Stimulated activated CD4-positive, alpha-beta T cell treated with anti-CD3 and anti-CD28 coated beads, TNF-alpha, amount 100 ng/mL, for 4 hours (primary cell): ENCODE data around the gene NECAP2.
"Not testable (repeated sequence)": the region's sequence is repeated elsewhere in the genome, so short reads cannot be mapped to it uniquely, and the experiment has no call there.

Source experiments
- DNase-seq, 3 experiments: peaks; one replicate each; pipeline ENCODE4 v3.0.0-alpha.2; 2020; ENCODE audit warnings: low read depth in 3 of 3

The NECAP2 gene

DNA sequence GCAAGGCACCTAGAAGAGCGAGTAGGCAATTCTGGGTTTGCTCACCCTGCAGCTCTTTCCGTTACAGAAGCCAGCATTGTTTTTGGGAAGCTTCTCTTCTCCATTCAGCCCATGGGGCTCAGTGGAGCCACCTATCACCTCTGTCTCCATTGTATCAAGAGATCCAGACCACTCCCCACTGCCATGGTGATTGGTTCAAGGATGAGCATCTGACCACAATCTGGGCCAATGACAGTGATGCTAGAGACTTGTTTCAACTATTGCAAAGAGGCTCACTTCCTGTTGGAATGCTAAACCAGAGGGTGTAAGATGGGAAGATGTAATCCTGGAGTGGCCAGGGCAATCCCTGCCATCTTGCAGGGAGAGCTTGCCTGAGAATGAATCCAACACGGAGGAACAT, 9.9 kb upstream of the NECAP2 start:
- DNase-seq: no peak

DNA sequence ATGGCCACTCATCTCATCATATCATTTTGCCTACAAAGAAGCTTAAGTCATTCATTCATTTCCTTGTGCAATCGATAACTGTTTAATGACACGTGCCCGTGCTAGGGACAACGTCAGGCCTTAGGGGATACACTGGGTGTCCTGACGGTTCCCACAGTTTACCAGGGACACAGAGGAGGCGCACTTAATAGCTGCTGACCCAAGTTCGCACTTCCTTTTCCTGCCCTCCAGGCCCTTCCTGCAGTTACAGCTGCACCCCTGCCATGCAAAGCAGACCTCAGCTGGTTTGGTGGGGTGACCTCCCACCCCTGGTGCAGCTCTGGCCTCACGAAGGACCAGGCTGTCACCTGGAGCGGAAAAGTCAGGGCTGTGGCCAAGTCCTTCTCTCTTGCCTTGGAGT, 7.5 kb upstream of the NECAP2 start:
- DNase-seq: no peak

DNA sequence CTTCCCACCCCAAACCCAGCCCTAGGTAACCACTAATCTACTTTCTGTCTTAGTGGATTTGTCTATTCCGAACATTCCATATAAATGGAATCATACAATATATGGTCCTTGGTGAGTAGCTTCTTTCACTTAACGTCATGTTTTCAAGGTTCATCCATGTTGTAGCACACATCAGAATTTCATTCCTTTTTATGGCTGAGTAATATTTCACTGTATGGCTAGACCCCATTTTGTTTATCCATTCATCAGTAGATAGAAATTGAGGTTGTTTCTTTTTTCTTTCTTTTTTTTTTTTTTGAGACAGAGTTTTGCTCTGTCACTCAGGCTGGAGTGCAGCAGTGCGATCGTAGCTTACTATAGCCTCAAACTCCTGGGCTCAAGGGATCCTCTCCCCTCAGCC, 6.5 kb upstream of the NECAP2 start:
- DNase-seq: no peak

DNA sequence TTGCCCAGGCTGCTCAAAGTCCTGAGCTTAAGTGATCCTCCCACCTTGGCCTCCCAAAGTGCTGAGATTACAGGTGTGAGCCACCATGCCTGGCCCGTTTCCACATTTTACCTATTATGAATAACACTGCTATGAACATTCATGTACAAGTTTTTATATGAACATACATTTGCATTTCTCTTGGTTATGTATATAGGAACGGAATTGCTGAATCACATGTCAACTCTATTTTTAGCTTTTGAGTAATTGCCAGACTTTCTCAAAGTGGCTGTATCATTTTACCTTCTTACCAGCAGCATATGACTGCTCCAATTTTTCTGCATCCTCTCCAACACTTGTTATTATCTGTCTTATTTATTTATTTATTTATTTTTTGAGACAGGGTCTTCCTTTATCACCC, 6.0 kb upstream of the NECAP2 start:
- no peak for DNase-seq

DNA sequence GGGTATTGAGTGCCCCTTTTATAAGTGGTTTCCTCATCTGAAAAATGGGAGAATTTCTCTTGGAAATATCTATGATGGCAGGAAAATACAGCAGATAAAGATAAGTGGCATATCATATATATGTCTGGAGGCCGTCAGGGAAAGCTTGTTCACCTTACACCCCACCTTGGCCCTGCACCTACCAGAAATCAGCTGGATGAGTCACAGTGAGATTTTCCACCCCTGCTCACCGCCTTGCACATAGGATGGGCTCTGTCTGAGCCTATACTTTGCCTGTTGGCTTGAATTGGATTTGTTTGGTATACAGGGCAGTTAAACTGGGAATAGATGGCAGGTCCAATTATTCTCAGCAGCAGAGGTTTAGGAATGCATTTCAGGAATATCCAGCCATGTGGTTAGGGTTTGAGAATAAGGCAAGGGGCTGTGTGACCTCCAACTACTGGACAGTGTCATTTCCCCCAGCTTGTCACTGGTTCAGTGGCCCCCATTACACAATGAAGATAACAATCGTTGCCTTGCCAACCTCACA, 3.5 kb upstream of the NECAP2 start, which contains the start of gene SPATA21:
Gene SPATA21, minus strand, starts transcription at position 479 of the 529 bp plus-strand sequence. CDS start 6,053 bp downstream, outside the sequence.
- no peak for DNase-seq

DNA sequence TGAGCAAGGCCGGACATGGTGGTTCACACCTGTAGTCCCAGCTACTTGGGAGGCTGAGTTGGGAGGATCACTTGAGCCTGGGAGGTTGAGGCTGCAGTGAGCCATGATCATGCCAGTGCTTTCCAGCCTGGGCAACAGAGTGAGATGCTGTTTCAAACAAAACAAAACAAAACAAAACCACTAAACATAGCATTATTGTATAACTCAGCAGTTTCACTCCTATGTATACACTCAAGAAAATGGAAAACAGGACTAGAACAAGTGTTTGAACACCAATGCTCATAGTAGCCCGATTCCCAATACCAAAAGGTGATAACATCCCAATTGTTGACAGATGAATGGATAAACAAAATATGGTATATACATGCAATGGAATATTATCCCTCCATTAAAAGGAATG, 2.0 kb upstream of the NECAP2 start:
- no peak for DNase-seq

DNA sequence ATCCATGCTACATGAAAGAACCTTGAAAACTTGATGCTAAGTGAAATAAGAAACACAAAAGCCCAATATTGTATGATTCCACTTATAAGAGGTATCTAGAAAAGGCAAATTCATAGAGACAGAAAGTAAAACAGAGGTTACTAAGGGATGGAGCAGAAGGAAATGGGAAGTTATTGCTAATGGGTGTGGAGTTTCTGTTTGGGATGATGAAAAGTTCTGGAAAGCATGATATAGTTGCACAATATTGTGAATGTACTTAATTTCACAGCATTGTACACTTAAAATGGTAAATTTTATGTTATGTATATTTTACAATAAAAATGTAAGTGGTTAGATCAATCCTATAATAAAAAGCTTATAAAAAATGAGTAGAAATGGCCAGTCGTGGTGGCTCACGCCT, 1.6 kb upstream of the NECAP2 start:
- DNase-seq: no peak

DNA sequence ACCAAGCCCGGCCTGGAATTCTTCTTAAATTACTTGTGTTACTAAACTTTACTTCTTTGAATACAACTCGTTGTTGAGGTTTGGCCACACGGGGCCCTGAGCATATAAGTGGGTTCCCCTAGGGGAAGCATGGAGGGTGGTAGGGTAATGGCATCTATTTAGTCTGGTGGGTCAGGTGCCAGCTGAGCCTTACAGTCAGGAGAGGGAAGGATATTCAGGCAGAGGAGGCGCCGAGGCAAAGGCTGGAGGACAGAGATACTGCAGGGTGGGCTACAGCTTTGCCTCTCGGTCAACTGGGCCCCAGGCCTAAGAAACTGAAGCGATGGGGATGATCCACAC, 424 bp upstream of the NECAP2 start:
- no peak for DNase-seq

DNA sequence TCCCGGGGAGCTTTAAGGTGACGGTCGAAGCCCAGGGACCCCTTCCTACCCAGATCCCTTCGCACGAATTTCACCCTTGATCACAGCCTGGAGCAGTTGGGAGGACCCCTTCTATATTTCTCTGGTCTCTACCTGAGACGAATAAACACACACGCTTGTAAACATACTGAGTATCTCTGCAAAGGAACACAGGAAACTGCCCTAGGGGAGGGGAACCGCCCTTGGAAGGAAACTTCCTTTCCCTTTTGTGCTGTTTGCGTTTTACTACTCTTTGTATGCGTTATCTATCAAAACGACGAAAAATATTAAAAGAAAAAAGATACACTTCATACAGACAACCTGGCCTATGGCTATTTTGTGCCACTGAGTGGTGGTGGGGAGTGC, 750 bp downstream of the NECAP2 start:
- DNase-seq: no peak

DNA sequence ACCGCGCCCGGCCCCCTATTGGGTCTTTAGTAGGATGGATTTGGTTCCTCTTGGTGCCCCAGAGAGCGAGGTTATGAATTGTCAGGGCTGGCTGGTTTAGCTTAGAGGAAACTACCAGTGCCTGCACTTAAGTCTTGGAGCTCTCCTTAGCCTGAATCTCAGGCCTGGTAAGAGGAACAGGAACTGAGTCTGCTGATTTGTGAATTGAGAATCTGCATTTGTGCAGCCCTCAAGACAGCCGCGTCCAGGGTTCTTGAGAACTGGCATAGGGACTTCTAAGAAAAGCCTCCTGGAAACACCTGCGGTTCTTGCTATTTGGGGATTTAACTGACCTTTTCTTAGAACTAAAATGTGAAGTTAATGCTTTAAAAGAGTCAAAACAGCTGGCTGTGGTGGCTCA, 1.7 kb downstream of the NECAP2 start:
- DNase-seq: no peak

DNA sequence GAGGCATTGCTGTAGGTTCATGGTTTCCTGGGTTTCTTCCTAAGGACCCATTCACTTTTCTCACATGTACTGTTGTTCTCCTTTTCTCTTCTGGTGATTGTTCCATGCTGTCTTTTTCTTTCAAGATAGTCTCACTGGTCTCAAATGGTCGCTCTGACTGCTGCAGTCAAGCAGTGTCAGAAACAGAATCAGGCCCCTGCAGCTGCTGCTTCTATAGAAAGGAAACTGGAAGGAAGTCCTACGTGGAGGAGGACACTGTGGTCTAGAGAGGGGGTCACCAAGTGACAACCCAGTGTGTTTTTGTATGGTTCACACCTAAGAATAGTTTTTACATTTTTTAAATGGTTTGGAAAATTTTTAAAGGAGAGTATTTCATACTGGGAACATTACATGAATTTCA, 2.4 kb downstream of the NECAP2 start:
- DNase-seq: no peak

DNA sequence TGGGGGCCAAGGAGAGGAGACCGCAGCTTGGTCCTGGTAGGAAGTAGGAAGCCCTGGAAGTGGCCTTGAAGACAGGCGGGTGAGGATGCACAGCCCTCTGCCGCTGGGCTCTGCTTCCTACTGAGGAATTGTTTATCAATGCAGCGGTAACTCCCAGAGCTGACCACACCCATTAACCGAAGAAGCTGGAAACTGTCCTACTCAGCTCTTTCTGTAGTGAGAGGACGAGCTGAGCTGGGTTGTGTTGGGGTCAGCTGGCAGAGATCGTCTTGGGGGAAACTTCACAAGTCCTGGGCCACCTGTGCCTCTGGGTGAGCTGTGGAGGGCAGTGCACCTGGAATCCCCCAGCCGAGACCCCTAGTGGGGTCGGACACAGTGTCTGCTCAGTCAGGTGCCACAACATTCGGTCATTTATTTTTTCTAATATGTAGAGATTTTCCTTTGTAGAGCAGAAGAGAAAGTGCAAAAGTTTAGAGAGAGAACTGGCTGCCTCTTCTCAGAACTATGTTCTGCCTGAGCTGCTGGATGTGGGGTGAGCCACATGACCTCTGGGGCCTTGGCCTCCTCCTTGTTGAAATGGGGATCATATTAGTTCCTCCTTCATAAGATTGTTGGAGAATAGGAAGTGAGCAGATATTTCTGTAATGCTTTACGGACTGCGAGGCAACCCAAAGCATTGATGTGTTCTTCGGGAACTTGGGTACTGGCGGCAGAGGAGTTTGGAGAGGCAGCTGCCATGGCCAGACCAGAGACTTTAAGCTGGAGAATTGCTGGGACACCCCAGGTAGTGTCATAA, 3.6 kb downstream of the NECAP2 start:
- no peak for DNase-seq

DNA sequence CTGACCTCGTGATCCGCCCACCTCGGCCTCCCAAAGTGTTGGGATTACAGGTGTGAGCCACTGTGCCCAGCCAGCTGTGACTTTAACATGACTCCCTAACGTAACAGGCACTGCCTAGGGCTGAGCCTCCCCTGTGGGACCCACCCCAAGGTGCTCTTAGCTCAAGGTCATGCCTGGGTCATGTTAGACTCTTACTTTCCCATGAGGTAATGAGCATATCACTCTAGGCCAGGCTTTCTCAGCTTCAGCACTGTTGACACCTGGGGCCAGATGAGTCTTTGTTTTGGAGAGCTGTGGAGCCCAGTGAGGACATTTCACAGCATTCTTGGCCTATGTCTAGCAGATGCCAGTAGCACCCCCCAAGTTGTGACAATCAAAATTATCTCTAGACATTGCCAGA, 4.5 kb downstream of the NECAP2 start:
- no peak for DNase-seq

DNA sequence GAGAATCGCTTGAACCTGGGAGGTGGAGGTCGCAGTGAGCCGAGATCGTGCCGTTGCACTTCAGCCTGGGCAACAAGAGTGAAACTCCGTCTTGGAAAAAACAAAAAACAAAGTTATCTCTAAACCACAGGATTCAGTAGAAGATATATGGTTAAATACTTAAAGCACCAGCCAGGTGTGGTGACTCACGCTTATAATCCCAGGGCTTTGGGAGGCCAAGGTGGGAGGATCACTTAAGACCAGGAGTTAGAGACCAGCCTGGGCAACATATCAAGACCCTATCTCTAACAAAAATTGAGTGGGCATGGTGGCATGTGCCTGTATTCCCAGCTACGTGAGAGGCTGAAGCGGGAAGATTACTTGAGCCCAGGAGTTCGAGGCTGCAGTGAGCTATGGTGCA, 5.6 kb downstream of the NECAP2 start:
- DNase-seq: no peak

DNA sequence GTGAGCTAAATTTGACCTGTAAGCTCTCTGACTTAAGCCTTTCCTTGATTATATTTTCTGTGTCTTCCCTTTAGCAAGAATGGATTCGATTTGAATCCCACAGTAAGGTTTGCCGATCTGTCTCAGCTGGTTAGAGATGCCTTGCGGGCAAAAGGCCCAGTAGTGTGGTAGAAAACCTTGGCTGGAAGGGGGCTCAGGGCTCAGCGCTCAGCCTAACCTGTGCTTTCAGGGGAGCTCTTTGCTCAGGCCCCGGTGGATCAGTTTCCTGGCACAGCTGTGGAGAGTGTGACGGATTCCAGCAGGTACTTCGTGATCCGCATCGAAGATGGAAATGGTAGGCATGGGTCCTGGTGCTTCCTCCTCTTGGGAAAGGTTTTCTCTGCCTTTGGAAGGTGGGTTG, 7.1 kb downstream of the NECAP2 start:
- DNase-seq: no peak

DNA sequence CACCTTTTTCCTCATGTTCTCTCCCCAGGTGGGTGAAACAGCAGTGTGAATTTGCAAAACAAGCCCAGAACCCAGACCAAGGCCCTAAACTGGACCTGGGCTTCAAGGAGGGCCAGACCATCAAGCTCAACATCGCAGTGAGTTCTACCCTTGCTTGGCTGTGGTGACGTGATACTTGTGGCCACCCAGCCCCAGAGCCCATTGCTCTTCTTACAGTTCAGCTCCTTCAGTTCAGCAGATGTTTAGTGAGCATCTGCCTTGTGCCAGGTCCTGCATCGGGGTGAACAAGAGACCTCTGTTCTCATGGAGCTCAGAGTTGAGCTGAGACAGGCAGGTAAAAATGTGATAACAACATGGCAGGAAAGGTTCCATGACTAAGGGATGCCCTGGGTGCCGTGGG, 8.5 kb downstream of the NECAP2 start:
- DNase-seq: no peak

DNA sequence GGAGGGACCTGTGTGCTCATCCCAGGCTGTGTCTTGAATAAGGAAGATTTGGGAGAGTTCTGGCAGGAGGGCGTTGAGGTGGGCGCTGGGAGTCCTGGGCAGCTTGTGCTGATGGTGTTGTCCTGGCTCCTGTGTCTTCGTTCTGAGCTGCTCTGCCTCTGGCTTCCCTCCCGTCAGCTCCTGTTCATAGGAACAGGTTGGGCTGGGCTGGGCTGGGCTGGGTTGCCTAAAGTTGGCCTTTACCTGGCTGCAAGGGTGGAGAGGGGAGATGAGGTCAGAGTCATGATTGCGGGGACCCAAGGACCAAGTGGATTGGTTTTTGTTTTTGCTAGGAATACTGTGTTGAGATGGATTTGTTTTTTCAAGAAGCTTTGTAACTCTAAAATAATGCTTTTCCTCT, 9.1 kb downstream of the NECAP2 start:
- DNase-seq: no peak

DNA sequence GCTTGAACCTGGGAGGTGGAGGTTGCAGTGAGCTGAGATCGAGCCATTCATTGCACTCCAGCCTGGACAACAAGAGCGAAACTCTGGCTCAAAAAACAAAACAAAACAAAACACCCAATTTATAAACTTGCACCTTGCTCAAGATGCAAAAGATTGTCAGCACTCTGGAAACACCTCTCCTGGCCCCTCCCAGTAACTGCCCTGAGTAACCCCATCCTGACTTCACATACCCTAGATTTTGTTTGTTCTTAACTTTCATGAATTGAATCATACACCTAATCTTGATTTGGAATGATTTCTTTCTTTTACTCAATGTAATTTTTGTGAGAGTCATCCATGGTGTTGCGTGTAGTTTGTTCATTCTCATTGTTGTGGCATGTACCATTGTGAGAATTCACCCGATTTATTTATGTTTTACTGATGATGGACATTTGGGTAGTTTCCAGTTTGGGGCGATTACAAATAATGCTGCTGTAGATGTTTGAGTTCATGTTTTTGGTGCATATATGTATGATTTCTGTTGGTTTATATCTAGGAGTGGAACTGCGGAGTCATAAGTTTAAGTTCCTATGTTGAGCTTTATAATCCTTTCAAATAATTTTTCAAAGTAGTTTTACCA, 10.4 kb downstream of the NECAP2 start:
- DNase-seq: no peak

DNA sequence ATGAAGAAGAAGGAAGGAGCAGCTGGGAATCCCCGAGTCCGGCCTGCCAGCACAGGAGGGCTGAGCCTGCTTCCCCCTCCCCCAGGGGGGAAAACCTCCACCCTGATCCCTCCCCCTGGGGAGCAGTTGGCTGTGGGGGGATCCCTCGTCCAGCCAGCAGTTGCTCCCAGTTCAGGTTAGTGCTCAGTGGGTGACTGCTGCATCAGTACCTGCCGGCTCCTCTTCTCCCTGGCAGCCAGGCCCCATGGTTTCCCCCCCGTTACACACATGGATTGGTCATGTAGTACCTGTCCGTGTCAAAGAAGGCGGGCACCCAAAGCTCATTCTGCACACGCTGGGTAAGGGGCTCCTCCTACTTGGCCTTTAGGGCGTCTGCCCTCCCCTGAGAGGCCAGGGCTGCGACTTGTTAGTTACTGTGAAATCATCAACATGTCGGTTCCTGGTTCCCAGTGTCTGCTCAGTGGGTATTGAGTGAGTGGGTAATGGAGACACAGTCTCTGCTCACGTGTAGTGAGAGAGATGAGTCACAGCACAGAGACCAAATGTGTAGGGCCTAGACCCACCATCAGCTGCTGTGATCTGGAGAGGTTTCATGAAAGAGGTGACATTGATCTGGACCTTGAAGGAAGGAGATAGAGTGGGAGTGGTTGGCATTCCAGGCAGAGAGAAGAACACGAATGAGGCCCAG, 11.5 kb downstream of the NECAP2 start:
- no peak for DNase-seq

DNA sequence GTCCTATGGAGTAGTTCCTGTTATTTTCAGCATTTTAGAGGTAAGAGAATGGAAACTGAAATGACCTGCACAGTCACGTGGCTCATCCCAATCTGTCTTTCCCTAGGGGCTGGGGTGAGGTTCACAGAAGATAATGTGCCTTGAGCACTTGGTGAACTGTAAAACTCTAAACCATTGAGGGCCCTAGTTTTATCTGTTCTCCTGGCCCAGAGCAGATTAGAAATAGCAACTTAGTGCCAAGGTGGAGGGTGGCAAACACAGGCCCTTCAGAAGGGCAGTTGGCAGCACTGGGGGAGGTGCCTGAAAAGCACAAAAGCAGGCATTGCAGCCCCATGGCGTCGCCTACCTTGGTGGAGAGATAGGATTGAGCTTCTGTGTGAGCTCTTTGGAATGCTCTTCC, 14.4 kb downstream of the NECAP2 start:
- not testable (repeated sequence) for DNase-seq

DNA sequence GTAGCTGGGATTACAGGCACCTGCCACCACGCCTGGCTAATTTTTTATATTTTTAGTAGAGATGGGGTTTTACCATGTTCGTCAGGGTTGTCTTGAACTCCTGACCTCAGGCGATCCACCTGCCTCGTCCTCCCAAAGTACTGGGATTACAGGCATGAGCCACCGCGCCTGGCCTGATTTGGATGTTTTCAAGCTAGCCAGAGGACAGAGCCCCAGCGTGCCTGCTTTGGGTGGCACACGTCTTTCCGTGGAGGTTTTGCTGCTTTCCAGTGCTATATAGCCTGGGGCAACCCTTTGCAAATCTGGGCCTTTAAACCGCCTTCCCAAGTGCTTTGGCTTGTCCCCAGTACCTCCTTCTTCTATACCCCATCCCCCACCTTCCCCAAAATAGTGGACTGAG, 15.6 kb downstream of the NECAP2 start:
- DNase-seq: not testable (repeated sequence)

DNA sequence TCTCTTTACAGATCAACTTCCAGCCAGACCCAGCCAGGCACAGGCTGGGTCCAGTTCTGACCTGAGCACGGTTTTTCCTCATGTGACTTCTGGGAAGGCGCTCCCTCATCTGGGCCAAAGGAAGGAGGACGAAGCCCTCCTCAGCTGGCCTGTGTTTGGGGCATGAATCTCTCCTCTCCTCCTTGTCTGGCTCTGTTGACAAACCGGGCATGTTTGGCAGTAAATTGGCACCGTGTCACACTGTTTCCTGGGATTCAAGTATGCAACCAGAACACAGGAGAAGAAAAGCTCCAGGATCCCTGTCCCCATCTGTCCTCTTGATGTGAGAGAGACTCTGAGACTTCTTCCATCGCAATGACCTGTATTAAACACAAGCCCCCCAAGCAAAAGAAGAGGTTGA, 18.3 kb downstream of the NECAP2 start:
- DNase-seq: no peak

DNA sequence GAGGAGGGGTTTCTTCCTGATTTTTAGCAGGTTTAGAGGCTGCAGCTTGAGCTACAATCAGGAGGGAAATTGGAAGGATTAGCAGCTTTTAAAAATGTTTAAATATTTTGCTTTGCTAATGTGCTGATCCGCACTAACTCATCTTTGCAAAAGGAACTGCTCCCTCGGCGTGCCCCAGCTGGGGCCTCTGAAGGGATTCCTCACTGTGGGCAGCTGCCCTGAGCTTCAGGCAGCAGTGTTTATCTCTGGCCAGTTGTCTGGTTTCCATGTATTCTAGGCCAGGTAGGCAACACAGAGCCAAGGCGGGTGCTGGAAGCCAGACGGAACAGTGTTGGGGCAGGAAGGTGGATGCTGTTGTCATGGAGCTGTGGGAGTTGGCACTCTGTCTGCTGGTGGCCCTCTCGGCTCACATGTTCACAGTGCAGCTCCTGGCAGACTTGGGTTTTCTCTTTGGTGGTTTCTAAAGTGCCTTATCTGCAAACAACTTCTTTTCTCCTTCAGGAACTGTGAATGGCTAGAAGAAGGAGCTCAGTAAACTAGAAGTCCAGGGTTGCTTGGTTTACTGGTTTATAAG, 18.9 kb downstream of the NECAP2 start:
- no peak for DNase-seq
